HG03095 (cell line): ENCODE data around the gene ATE1.
"Not testable (repeated sequence)": the region's sequence is repeated elsewhere in the genome, so short reads cannot be mapped to it uniquely, and the experiment has no call there.

Source experiments
- ATAC-seq: cut with Tn5 transposase; IDR thresholded peaks from one replicate; pipeline ENCODE4 v1.9.1; 2021; ENCODE audit warnings: moderate library complexity; ENCODE audit not compliant: unreplicated experiment

ATE1 gene

GRCh38 chr10:121833387-121833786 is 94.4 kb downstream of the ATE1 start:
- no peak for ATAC-seq

- ATAC-seq: no peak
Measured at GRCh38 chr10:121832647-121833046, 95.2 kb downstream of the ATE1 start.

- no peak for ATAC-seq
Measured at GRCh38 chr10:121831777-121832176, 96.1 kb downstream of the ATE1 start.

- no peak for ATAC-seq
Measured at GRCh38 chr10:121831237-121831636, 96.6 kb downstream of the ATE1 start.

GRCh38 chr10:121830101-121830500 is 97.7 kb downstream of the ATE1 start:
- ATAC-seq: no peak

- no peak for ATAC-seq
Measured at GRCh38 chr10:121828045-121828444, 99.8 kb downstream of the ATE1 start.

GRCh38 chr10:121826773-121827172 is 101.1 kb downstream of the ATE1 start:
- not testable (repeated sequence) for ATAC-seq

GRCh38 chr10:121823993-121824463 is 103.8 kb downstream of the ATE1 start:
- peak; percentile 52 for ATAC-seq

GRCh38 chr10:121822724-121823123 is 105.1 kb downstream of the ATE1 start:
- no peak for ATAC-seq

GRCh38 chr10:121822180-121822579 is 105.7 kb downstream of the ATE1 start:
- no peak for ATAC-seq

- ATAC-seq: no peak
Measured at GRCh38 chr10:121819049-121819448, 108.8 kb downstream of the ATE1 start.

- ATAC-seq: no peak
Measured at GRCh38 chr10:121818599-121818998, 109.2 kb downstream of the ATE1 start.

GRCh38 chr10:121816197-121816596 is 111.6 kb downstream of the ATE1 start:
- ATAC-seq: no peak

GRCh38 chr10:121813857-121814256 is 114.0 kb downstream of the ATE1 start:
- no peak for ATAC-seq

- ATAC-seq: no peak
Measured at GRCh38 chr10:121813211-121813815, 114.5 kb downstream of the ATE1 start.

- ATAC-seq: no peak
Measured at GRCh38 chr10:121812031-121812430, 115.8 kb downstream of the ATE1 start.

GRCh38 chr10:121811386-121811785 is 116.4 kb downstream of the ATE1 start:
- ATAC-seq: no peak

- ATAC-seq: no peak
Measured at GRCh38 chr10:121808835-121809234, 119.0 kb downstream of the ATE1 start.

- ATAC-seq: no peak
Measured at GRCh38 chr10:121804460-121804859, 123.4 kb downstream of the ATE1 start.

- no peak for ATAC-seq
Measured at GRCh38 chr10:121803611-121804010, 124.2 kb downstream of the ATE1 start.

GRCh38 chr10:121800831-121801230 is 127.0 kb downstream of the ATE1 start:
- ATAC-seq: no peak

- no peak for ATAC-seq
Measured at GRCh38 chr10:121800146-121800545, 127.7 kb downstream of the ATE1 start.

GRCh38 chr10:121797490-121797889 is 130.3 kb downstream of the ATE1 start:
- ATAC-seq: no peak
